ENCODE data around the gene BHLHA15.

Gene BHLHA15

DNA sequence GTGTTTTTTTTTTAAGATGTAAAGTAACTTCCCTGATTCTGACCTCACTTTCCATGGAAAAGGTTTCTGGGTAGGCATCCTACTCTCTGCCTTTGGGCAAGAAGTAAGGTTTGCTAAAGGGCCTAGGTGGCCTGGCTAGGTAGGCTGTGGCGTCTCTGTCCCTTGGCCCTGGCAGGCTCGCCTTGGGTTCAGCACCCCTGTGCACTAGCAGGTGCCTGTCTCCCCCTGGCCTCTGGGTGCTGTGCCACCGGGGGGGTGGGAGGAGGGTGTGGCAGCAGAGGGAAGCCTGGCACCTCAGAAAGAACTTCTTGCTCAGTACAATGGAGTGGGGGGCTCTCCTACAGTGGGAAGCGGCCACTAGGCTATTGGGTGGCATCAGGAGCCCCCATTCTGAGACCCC, 26.8 kb downstream of the BHLHA15 start:
- Histone ChIP-seq H3K9me3 (no peaks in the 10 kb centered on the region), H3K4me3 (ENCODE audit: low read depth in 1 of 2, low read length in 1 of 2) (no peak overlapping the region), H3K4me1 (ENCODE audit: control insufficient read depth in 1 of 2, insufficient read depth in 1 of 2, low read depth in 1 of 2, low read length in 1 of 2) (no peaks in the 10 kb centered on the region), H3K27me3 (no peaks in the 10 kb centered on the region), H3K36me3 (peaks cover 89% of the 10 kb centered on the region), H3K27ac (no peak overlapping the region)
- TF ChIP-seq, protein P1, sequence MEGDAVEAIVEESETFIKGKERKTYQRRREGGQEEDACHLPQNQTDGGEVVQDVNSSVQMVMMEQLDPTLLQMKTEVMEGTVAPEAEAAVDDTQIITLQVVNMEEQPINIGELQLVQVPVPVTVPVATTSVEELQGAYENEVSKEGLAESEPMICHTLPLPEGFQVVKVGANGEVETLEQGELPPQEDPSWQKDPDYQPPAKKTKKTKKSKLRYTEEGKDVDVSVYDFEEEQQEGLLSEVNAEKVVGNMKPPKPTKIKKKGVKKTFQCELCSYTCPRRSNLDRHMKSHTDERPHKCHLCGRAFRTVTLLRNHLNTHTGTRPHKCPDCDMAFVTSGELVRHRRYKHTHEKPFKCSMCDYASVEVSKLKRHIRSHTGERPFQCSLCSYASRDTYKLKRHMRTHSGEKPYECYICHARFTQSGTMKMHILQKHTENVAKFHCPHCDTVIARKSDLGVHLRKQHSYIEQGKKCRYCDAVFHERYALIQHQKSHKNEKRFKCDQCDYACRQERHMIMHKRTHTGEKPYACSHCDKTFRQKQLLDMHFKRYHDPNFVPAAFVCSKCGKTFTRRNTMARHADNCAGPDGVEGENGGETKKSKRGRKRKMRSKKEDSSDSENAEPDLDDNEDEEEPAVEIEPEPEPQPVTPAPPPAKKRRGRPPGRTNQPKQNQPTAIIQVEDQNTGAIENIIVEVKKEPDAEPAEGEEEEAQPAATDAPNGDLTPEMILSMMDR (IDR thresholded peaks at IDR 0.05) = no peak

DNA sequence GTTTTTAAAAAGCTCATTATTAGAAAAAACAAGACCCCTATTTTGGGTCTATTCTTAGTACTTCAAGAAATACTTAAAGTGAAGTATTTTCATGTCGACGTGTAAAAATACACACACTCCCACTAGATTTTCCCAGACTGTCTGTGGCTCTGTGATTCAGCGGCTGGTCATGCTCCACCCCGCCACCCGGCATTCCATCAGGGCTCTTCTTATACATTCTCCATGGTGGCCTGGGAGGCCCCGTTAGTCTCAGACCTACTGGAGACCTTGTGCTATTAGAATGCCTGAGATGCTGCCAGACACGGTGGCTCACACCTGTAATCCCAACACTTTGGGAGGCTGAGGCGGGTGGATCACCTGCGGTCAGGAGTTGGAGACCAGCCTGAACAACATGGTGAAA, 27.7 kb downstream of the BHLHA15 start:
- H3K36me3 ChIP-seq = peaks cover 89% of the 10 kb centered on the region
- no peak overlapping the region for H3K27ac ChIP-seq
- no peaks in the 10 kb centered on the region for H3K4me1 ChIP-seq (ENCODE audit: control insufficient read depth in 1 of 2, insufficient read depth in 1 of 2, low read depth in 1 of 2, low read length in 1 of 2)
- no peak overlapping the region for H3K4me3 ChIP-seq (ENCODE audit: low read depth in 1 of 2, low read length in 1 of 2)
- no peaks in the 10 kb centered on the region for H3K27me3 ChIP-seq
- TF ChIP-seq, protein P1 (IDR thresholded peaks at IDR 0.05) = no peak
- H3K9me3 ChIP-seq = no peaks in the 10 kb centered on the region

DNA sequence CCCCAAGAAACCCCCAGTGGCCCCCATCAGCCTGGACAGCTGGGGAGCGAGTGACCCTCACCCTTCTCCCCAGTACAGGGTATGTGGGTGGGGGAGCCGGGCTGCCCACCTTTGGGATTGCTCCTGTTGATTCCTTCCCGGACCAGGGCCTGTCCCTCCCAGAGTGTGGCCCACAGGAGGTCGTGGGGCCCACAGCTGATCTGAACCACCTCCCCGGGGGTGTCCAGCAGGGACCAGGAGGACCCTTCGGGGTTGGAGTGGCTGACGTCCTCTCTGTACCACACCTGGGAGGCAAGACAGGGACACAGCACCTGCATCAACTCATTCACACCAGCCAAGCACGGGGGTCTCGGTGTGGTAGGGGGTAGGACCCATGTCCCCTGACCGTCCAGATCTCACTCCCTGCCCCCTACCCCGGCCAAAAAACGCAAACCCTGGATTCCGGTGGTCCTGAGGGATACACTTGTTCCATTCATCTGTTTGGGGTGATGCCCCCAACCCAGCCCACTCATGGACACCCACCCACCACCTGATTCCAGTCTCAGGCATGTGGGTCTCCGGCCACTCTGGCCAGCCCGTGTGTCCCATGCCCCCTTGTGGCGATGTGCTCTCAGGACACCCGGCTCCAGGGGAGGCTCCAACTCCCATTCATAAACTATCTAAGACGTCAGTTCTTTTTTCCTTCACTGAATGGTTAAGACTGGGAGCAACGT, 29.9 kb downstream of the BHLHA15 start:
- TF ChIP-seq, protein P1 (IDR thresholded peaks at IDR 0.05) = peak; percentile 55
- H3K36me3 ChIP-seq = peaks cover 87% of the 10 kb centered on the region

DNA sequence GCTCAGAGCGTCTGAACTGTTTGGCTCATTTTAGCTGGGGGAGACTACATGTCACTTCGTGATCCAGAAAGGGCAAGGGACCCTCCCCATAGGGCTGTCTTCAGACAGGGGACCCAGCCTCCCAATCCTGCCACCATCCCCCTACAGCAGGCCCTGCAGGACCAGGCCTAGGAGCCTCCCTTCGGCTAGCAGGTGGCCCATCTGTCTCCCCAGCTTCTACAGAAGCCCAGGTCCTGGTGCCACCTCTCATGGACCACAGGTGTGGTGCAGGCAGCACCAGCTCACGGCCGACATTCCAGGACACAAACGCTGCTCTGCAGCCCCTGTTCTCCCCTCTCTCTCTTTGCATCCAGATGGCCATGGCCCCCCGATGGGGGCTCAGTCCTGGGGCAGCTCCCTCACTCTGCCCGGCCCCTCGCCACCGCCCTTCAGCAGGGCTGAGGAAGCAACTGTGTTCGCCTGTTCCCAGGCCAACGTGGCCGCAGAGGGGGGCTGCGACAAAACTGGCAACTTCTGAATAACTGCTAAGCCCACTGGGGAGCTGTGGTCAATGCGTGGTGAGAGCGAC, 30.5 kb downstream of the BHLHA15 start:
- H3K27me3 ChIP-seq = no peaks in the 10 kb centered on the region
- no peaks in the 10 kb centered on the region for H3K9me3 ChIP-seq
- TF ChIP-seq, protein P1 (IDR thresholded peaks at IDR 0.05) = no peak
- peaks cover 6 to 8% of the 10 kb centered on the region in 2 experiments for H3K4me1 ChIP-seq (ENCODE audit: control insufficient read depth in 1 of 2, insufficient read depth in 1 of 2, low read depth in 1 of 2, low read length in 1 of 2)
- no peak overlapping the region for H3K4me3 ChIP-seq (ENCODE audit: low read depth in 1 of 2, low read length in 1 of 2)
- H3K27ac ChIP-seq = no peak overlapping the region
- H3K36me3 ChIP-seq = peaks cover 81% of the 10 kb centered on the region

More for the DNA sequence above, 29.9 kb downstream of the BHLHA15 start:
- Histone ChIP-seq H3K4me3 (ENCODE audit: low read depth in 1 of 2, low read length in 1 of 2) (no peak overlapping the region), H3K27ac (no peak overlapping the region), H3K4me1 (ENCODE audit: control insufficient read depth in 1 of 2, insufficient read depth in 1 of 2, low read depth in 1 of 2, low read length in 1 of 2) (peaks cover 6 to 8% of the 10 kb centered on the region in 2 experiments), H3K27me3 (no peaks in the 10 kb centered on the region), H3K9me3 (no peaks in the 10 kb centered on the region)

DNA sequence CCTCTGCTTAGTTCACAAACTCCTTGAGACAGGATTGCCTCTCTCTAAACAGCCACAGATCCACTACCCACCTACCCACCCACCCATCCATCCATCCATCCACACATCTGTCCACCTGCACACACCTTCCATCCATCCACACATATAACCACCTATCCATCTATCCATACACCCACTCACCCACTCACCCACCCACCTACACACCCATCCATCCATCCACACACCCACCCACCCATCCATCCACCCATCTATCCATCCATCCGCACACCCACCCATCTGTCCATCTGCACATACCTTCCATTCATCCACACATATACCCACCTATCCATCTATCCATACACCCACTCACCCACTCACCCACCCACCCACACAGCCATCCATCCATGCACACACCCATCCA, 31.1 kb downstream of the BHLHA15 start:
- Histone ChIP-seq H3K4me1 (ENCODE audit: control insufficient read depth in 1 of 2, insufficient read depth in 1 of 2, low read depth in 1 of 2, low read length in 1 of 2) (peaks cover 6 to 8% of the 10 kb centered on the region in 2 experiments), H3K9me3 (no peaks in the 10 kb centered on the region), H3K4me3 (ENCODE audit: low read depth in 1 of 2, low read length in 1 of 2) (no peak overlapping the region), H3K27ac (no peak overlapping the region), H3K27me3 (no peaks in the 10 kb centered on the region), H3K36me3 (peaks cover 75% of the 10 kb centered on the region)
- TF ChIP-seq, protein P1 (IDR thresholded peaks at IDR 0.05) = no peak

All from neutrophil (primary cell).